HG03575 (cell line): ENCODE data around the gene POLR1A.

Experiments
- ATAC-seq: cut with Tn5 transposase; IDR thresholded peaks from one replicate; pipeline ENCODE4 v1.9.1; 2021; ENCODE audit not compliant: unreplicated experiment, insufficient number of reproducible peaks, low FRiP score; ENCODE audit errors: extremely low read depth

Gene POLR1A

DNA sequence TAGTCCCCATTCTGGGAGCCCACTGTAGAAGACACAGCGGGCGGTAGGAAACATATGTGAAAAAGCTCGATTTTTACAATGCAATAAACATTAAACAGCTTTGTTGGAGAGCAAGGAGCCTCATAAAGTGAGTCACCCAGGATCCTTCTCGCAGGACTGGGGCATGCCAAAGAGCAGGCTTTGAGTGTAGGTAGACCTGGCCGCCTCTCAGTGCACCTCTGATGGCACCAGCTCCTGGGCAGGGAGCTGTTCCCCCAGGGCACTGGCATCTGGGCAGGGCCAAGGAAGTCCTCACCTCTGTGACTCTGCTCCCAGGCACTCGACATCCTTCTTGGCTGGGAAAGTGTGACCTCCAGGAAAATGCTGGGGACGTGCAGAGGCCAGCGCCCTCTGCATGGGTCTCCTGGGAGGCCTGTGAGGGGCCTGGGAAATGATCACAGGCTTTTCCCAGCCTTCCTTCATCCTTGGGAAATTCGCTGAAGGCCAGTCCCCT, 94.2 kb downstream of the POLR1A start:
- no peak for ATAC-seq

GRCh38 chr2:86010083-86010482, 95.6 kb downstream of the POLR1A start:
- ATAC-seq: no peak

- no peak for ATAC-seq
Observed at GRCh38 chr2:86006524-86006923, 99.2 kb downstream of the POLR1A start.

- ATAC-seq: no peak
Observed at GRCh38 chr2:86003967-86004366, 101.7 kb downstream of the POLR1A start.

- ATAC-seq: no peak
Observed at GRCh38 chr2:86003104-86003503, 102.6 kb downstream of the POLR1A start.

- no peak for ATAC-seq
Observed at GRCh38 chr2:86002375-86002774, 103.3 kb downstream of the POLR1A start.

- no peak for ATAC-seq
Observed at GRCh38 chr2:86001326-86001725, 104.4 kb downstream of the POLR1A start.

GRCh38 chr2:86000938-86001312, 104.8 kb downstream of the POLR1A start:
- no peak for ATAC-seq

DNA sequence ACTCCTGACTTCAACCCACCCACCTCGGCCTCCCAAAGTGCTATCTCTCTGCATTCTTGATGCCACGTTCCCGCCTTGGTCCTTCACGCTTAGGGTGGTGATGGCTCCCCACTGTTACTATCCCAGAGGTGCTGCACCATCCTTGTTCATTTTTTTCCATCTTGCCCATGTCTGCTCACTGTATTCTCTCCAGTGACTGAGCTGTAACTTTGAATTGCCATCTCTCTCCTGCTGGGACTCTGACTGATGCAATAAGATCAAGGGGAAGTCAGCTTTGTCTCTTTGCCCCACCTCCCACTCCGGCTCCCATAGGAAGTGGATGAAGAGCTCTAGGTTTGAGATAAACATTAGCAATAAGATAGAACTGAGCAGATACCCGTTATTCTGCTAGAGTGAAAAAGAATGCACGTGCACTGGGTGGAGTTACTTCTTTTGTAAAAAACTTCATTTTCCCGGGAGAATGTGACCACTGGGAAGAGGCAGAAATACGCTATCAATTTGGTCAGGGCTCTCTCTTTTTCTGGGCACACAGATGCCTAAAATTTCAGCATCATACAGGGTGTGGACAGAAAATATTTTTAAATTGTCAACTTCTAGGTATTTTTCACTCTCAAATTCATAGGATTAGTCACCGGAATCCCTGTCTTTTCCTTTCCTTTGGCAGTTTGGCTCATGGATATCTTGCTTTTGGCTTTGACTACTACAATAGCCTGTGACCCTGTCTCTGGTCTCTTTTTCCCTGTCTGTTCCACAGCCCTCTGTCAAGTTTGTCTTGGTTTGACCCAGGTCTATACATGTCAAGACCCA, 105.4 kb downstream of the POLR1A start:
- no peak for ATAC-seq

DNA sequence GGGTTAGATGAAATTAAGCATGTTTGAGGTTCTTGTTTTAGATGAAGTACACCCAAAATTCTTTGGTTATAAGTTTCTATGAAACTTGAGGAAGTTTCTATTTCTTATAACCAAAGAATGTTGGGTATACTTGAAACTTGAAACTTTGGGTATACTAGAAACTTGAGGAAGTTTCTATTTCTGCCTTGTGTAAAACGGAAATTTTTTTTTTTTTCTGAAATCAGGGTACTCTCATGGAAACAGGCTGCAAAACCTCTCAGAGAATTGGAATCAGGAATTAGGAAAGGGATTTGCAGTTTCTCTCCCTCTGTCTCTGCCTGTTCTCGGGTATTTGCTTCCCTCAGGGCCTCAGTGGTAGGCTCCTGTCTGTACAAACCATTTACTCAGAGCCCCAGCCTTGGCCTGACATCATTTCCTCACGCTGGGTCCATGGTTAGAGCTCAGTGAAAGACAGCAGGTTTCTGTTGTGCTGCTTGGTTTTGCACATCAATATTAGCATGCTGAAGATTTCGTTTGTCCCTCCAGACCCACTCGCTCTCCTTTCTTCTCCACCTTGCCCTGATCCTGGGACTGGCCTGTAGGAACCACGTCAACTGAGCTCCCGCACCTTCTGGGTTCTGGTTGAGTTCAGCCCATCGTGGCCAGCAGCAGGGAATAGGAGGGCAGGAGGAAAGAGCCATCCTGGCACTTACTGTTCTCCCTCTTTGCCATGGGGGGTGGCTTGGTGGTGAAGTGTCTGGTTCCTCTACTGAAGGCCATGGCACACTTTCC, 106.4 kb downstream of the POLR1A start:
- ATAC-seq: peak; percentile 52

- ATAC-seq: no peak
Observed at GRCh38 chr2:85998071-85998991, 107.4 kb downstream of the POLR1A start.

GRCh38 chr2:85997017-85997970, 108.4 kb downstream of the POLR1A start:
- no peak for ATAC-seq

- ATAC-seq: no peak
Observed at GRCh38 chr2:85996591-85996990, 109.1 kb downstream of the POLR1A start.

DNA sequence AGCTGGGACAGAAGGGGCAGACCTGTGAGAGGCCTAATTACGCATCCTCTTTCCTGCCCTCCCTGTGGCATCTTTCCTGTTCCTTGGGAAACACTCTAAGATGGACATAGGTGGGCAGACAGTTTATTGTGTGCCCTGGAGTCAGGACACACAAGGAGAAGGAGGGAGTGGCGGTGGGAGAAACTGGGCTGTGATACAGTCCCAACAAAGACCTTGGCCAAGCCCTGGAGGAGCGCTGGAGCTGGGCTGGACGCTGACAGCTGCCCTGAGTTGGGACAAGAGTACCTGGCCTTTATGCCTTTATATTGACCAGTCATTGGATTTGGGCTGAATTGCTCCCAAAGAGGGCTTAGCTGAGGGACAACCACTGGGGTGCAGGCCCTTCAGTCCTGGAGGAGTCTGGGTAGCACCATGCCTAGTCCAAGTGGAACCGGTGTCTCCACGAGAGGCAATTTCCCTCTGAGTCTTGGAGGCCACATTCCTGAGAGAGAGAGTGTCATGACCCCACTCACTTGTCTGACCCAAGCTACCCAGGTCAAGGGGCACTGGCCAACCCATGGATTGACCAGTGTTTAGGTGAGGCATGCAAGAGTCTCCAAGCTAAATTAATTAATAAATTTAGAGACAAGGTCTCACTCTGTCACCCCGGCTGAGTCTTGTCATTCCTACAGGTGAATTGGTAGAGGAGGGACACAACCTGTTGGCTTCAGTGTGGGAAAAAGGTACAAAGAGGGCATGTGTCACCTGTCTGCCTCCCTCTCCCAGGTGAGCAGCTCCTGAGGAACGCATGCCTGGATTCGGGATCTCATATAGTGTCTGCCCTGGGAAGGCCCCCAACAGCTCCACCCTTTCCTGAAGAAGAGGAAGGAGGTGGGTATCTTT, 109.8 kb downstream of the POLR1A start:
- ATAC-seq: no peak

DNA sequence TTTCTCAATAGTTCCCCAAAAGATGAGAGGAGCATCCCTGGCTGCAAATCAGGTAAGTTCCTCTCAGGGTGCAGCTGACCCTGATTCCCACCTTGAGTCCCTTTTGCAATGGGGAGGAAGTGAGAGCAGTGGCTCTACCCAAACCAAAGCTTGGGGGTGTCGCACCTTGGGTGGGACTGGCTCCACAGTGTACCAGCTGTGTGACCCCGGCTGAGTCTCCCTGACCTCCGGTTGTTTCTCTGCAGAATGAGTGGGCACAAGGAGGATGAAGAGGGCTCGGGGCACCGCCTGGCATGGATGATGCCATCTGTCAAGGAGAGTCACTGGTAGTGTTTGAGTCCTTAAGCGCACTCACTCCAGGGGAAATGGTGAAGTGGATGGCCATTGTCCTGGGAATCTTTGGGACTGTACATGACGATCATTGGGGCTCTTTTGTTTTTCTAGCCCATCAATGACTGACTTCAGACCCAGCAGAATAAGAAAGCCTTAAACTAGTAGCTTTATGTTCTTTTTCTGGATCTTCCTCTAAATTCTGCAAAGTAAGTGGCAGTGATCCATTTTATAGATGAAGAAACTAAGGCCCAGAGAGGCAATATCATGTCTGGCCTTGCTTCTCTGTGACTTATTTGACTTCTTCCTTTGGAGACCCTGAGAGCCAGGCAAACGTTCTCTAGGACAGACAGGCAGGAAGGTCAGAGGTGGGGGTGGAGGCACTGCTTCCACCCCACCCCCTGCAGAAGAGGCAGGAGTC, 110.6 kb downstream of the POLR1A start:
- no peak for ATAC-seq

GRCh38 chr2:85994421-85994777, 111.3 kb downstream of the POLR1A start:
- no peak for ATAC-seq

DNA sequence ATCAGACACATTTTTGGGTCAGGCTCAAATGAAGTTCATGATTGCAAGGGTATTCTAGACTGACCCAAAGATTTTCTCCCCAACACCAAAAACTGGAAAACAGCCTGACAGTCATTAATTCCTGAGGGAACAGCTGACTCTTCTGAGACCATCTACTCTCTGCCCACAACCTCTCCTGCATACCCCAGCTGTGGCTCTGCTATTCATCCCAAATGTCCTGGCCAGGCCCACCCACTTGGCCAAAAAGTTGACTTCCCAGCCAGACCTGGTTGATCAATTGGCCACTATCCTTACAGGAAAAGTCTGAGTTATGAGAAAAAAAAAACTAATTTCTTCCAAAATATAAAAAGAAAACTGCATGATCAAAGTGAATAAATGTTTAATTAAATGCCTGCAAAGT, 113.1 kb downstream of the POLR1A start:
- no peak for ATAC-seq
